A673 (cell line): Measurements from ENCODE around the gene ERFE. TPM values are rescaled to one million over a fixed set of nuclear protein-coding genes. Genes with fewer than 3 reads are reported as not detected.

ENCODE experiments used
- BruUV-seq: library from RNA; stranded (reverse); fragments of 400-500 nt; replicated peaks from 2 replicates; lab custom pipeline; 2021; lab: Mats Ljungman, UMichigan
- CTCF ChIA-PET: fragments of 300-600 bp; sonication (Branson Sonifier 250); formaldehyde crosslinking; loops from one replicate; lab custom pipeline; 2022; ENCODE audit warnings: antibody characterized with exemption; lab: Charles Lee
- POLR2A ChIA-PET: fragments of 300-600 bp; sonication (Branson Sonifier 250); formaldehyde crosslinking; loops from one replicate; lab custom pipeline; 2022; ENCODE audit warnings: antibody characterized with exemption; ENCODE audit not compliant: low non-redundant PET; lab: Charles Lee
- DNase-seq: peaks from one replicate; pipeline ENCODE4 v3.0.0-alpha.2; 2015; ENCODE audit warnings: low spot score
- H3K27ac ChIP-seq: fragments of 200-600 bp; sonication (generic); 2 replicates; pipeline ENCODE4 v1.5.1; 2016; ENCODE audit warnings: mixed run types, low read depth, mild to moderate bottlenecking, mixed read lengths, antibody characterized with exemption, low read length; ENCODE audit not compliant: poor library complexity, severe bottlenecking
- H3K27me3 ChIP-seq: fragments of 200-600 bp; sonication (generic); replicated peaks from 2 replicates; pipeline ENCODE4 v1.6.1; 2017; ENCODE audit warnings: mixed run types, low read depth, mild to moderate bottlenecking, mixed read lengths, antibody characterized with exemption, low read length; ENCODE audit not compliant: insufficient read depth, poor library complexity
- H3K36me3 ChIP-seq: fragments of 200-600 bp; sonication (generic); 2 replicates; pipeline ENCODE4 v1.6.1; 2016; ENCODE audit warnings: mixed run types, mild to moderate bottlenecking, mixed read lengths, antibody characterized with exemption, low read length; ENCODE audit not compliant: insufficient read depth, poor library complexity, severe bottlenecking
- H3K4me1 ChIP-seq: fragments of 200-600 bp; sonication (generic); 2 replicates; pipeline ENCODE4 v1.6.1; 2017; ENCODE audit warnings: mixed run types, mild to moderate bottlenecking, mixed read lengths, antibody characterized with exemption, low read length; ENCODE audit not compliant: insufficient read depth, poor library complexity, severe bottlenecking
- H3K4me3 ChIP-seq: fragments of 200-600 bp; sonication (generic); 2 replicates; pipeline ENCODE4 v1.5.1; 2016; ENCODE audit warnings: low read depth, mixed run types, mild to moderate bottlenecking, mixed read lengths, low read length; ENCODE audit not compliant: poor library complexity, severe bottlenecking
- H3K9me3 ChIP-seq: fragments of 200-600 bp; sonication (generic); 2 replicates; pipeline ENCODE4 v1.6.1; 2016; ENCODE audit warnings: mixed run types, low read depth, mild to moderate bottlenecking, mixed read lengths, antibody characterized with exemption, low read length; ENCODE audit not compliant: poor library complexity, severe bottlenecking
- CTCF ChIP-seq: fragments of 300-800, 200-600 bp; sonication (generic); conservative IDR thresholded peaks from 2 replicates; pipeline ENCODE4 v1.5.1; 2017; ENCODE audit warnings: low read depth, mild to moderate bottlenecking, antibody characterized with exemption, low read length, moderate library complexity, mixed read lengths
- EZH2 ChIP-seq: fragments of 200-600 bp; sonication (generic); IDR thresholded peaks from 2 replicates; pipeline ENCODE4 v1.6.1; 2017; ENCODE audit warnings: borderline replicate concordance, low read depth, mild to moderate bottlenecking, mixed read lengths, antibody characterized with exemption, low read length; ENCODE audit not compliant: poor library complexity, severe bottlenecking
- intact Hi-C: fragments of 100-400 bp; cut with micrococcal nuclease; formaldehyde crosslinking; loops from one replicate; pipeline ENCODE4 v1.10.0; 2022; ENCODE audit not compliant: unreplicated experiment
- total RNA-seq: library from RNA; stranded (reverse); gene quantifications from 2 replicates; pipeline ENCODE4 v1.2.3, GENCODE V29; 2021

ERFE gene
- total RNA-seq, 1 experiment from 2014 or later: 6.1 TPM

GRCh38 chr2:238174291-238174690 is 15.5 kb downstream of the ERFE start:
- Histone ChIP-seq H3K27ac (no peak overlapping the region), H3K27me3 (no peaks in the 10 kb centered on the region), H3K9me3 (no peaks in the 10 kb centered on the region), H3K4me1 (peaks cover 11% of the 10 kb centered on the region), H3K36me3 (peaks cover 66% of the 10 kb centered on the region), H3K4me3 (no peak overlapping the region)
- no TSS peak for BruUV-seq
- intact Hi-C loops: no loop called here
- no peak for TF ChIP-seq EZH2
- no peak for DNase-seq
- CTCF ChIA-PET: no interaction called here
- POLR2A ChIA-PET: no interaction called here

- TF ChIP-seq CTCF (no peak), EZH2 (no peak)
- Histone ChIP-seq H3K36me3 (peaks cover 66% of the 10 kb centered on the region), H3K27ac (no peak overlapping the region), H3K9me3 (no peaks in the 10 kb centered on the region), H3K27me3 (no peaks in the 10 kb centered on the region), H3K4me3 (no peak overlapping the region), H3K4me1 (peaks cover 7% of the 10 kb centered on the region)
- POLR2A ChIA-PET: no interaction called here
- DNase-seq: no peak
- BruUV-seq: no TSS peak
- intact Hi-C loops: no loop called here
- CTCF ChIA-PET: no interaction called here
Observed at GRCh38 chr2:238174701-238175100, 15.9 kb downstream of the ERFE start.

DNA sequence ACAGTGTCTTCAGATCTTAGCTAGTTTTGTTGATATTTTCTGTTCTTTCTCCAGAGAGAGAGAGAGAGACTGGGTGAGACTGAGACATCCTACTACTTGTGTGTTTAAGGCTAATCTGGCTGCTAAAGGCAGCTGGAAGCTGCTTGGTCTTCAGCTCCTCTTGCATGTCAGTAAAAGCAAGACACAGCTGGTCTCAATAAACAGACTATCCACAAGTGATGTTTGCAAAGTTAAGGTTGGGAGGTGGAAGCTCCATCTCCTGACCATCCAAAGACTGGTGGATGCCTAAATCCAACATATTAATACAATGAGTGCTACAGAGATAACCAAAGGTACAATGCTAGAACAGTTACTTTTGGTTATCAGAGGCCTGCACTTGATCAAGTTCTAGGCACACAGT is 17.8 kb downstream of the ERFE start:
- CTCF ChIA-PET: no interaction called here

More for the DNA sequence above, 17.8 kb downstream of the ERFE start:
- Histone ChIP-seq H3K9me3 (no peaks in the 10 kb centered on the region), H3K4me1 (no peaks in the 10 kb centered on the region), H3K36me3 (peaks cover 68% of the 10 kb centered on the region), H3K27me3 (no peaks in the 10 kb centered on the region), H3K4me3 (no peak overlapping the region), H3K27ac (no peak overlapping the region)
- no peak for TF ChIP-seq CTCF
- no peak for TF ChIP-seq EZH2
- DNase-seq: no peak
- intact Hi-C loops: no loop called here
- BruUV-seq: no TSS peak
- POLR2A ChIA-PET: interaction anchor here (0.6 kb wide), 1 partner anchor 175 kb away, joined by 25 read pairs; no protein-coding TSS in a partner anchor
